Stimulated activated CD8-positive, alpha-beta memory T cell treated with anti-CD3 and anti-CD28 coated beads, Interleukin-7, amount 100 ng/mL, for 1 hour (primary cell): Measurements from ENCODE around the gene UBE2K.
A peak's percentile ranks its signal among the peaks of the same experiment; 100 is the strongest.
"Not testable (repeated sequence)": the region's sequence is repeated elsewhere in the genome, so short reads cannot be mapped to it uniquely, and the experiment has no call there.

ENCODE experiments used
- DNase-seq, 2 donors: peaks; one replicate each; pipeline ENCODE4 v3.0.0-alpha.2; 2020; ENCODE audit warnings: low read depth in 2 of 2

Gene UBE2K

DNA sequence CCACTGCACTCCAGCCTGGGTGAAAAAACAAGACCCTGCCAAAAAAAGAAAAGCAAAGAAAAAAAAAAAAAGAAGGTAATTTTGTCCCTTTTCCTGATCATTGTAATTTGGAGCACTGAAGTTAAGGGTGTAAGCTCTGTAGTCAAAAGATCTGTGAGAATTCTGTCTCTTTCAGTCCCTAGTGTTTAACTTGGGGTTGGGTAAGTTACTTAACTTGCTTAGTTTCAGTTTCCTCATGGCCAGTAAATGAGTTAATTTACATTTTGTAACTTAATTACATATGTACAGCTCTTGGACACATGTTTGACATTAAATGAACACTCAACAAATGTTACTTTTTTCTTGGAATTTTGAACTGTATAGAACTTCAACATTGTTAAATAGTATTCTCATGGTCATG, 10.9 kb upstream of the UBE2K start:
- no peak for DNase-seq

DNA sequence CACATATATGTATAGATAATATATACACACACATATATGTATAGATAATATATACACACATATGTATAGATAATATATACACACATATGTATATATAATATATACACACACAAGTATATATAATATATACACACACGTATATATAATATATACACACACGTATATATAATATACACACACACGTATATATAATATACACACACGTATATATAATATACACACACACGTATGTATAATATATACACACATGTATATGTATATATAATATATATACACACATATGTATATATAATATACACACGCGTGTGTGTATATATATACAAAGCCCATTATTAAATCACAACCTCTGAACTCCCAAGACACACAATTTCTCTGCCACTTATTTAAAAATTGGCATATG, 8.0 kb upstream of the UBE2K start:
- DNase-seq, result no peak

DNA sequence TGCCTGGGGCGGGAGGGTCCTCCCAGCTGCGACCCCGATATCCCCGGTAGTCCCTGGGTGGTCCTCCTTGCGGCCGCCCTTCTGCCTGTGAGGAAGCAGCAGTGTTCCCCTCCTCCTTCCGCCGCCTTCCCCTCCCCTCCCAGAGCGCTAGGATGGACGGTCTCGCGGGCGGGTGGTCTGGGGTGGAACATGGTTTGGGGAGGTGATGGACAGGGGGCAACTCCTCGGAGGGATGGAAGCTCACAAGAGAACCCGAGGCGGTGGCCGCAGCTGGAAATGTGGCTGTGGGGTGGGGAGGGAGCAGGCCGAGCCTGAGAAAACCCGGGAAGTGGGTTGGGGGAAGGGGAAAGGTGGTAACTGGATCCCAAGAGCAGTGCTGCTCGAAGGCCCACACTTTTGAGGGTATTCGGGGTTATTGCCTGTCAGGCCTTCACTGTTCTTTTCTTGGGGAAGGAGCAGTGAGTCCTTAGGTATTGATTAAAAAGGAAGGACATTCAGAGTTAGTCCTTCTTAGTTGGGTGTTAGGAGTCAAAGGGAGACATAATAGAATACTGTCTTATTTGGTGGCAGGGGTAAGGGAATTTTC, 581 bp downstream of the UBE2K start:
- peak in 1 of 2 donors; percentile 6 for DNase-seq

DNA sequence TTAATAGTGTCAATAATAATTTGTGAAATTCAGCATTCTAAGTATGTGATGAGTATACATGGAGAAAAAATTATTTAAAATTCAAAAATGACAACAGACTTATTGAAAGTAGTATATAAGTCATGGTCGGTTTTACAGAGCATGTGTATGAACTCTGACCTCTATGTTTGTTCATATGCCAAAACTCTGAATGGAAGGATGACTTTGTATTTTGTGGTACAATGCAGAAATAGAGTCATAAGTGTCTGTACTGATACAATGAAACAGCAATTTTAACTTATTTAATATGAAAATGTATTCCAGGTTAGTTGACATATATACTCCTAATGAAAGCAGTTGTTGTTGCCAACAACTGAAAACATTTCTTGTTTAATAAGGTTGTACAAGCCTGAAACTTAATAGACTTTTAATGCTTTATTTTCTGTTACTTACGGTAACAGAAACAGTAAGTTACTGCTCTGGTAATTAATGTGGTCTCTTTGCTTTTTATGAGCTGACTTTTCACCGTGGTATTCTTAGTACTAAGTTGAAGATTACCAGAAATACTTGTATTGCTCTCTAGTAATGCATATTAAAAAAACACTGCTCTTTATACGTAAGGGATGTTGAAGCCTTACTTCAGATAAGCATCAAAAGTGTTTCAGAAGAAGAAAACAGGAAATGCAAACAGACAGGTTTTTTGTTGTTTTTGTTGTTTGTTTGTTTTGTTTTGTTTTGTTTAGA, 1.9 kb downstream of the UBE2K start:
- no peak for DNase-seq

DNA sequence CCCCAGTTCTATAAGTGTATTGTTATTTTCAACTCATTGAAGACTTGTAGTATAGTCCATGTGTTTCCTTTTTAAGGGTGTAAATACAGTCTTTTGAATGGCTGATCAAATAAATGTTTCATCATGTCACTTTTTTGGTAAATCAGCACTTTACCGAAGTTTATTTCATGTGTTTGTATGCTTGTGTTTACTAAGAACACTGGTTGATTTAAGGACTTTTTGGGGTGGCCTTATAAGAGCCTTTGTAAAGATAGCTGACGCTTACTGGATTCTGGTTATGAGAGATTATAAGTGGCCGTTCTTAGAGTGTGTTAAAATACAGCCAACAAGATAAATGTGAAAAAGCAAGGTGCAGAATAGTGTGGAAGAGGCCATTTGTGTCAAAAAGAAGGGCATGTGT, 2.6 kb downstream of the UBE2K start:
- no peak for DNase-seq

DNA sequence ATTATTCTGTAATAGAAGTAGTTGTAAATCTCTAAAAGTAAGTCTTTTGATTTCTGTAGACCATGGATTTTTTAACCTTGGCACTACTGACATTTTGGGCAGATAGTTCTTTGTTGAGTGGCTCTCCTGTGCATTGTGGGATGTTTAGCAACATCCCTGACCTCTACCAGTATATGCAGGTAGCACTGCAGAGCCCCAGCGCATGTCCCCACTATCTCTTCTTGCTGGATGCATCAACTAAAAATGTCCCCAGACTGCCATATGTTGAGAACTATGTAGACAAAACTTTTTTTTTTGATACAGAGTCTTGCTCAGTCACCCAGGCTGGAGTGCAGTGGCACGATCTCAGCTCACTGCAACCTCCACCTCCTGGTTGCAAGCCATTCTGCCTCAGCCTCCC, 4.8 kb downstream of the UBE2K start:
- DNase-seq, result no peak

DNA sequence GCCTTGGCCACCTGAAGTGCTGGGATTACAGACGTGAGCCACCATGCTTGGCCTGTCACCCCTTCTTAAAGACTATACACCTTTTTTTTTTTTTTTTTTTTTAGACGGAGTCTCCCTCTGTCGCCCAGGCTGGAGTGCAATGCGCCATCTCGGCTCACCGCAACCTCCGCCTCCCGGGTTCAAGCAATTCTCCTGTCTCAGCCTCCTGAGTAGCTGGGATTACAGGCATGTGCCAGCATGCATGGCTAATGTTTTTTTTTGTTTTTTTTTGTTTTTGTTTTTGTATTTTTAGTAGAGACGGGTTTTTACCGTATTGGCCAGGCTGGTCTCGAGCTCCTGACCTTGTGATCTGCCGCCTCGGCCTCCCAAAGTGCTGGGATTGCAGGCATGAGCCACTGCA, 6.9 kb downstream of the UBE2K start:
- DNase-seq, result not testable (repeated sequence)

DNA sequence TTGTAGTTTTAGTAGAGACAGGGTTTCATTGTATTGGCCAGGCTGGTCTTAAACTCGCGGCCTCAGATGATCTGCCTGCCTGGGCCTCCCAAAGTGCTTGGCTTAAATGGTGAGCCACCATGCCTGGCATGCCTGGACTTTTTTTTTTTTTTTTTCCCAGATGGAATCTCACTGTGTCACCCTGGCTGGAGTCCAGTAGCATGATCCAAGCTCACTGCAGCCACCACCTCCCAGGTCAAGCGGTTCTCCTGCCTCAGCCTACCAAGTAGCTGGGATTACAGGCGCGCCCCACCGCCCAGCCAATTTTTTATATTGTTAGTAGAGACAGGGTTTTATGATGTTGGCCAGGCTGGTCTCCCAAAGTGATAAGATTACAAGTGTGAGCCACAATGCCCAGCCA, 8.4 kb downstream of the UBE2K start:
- no peak for DNase-seq

DNA sequence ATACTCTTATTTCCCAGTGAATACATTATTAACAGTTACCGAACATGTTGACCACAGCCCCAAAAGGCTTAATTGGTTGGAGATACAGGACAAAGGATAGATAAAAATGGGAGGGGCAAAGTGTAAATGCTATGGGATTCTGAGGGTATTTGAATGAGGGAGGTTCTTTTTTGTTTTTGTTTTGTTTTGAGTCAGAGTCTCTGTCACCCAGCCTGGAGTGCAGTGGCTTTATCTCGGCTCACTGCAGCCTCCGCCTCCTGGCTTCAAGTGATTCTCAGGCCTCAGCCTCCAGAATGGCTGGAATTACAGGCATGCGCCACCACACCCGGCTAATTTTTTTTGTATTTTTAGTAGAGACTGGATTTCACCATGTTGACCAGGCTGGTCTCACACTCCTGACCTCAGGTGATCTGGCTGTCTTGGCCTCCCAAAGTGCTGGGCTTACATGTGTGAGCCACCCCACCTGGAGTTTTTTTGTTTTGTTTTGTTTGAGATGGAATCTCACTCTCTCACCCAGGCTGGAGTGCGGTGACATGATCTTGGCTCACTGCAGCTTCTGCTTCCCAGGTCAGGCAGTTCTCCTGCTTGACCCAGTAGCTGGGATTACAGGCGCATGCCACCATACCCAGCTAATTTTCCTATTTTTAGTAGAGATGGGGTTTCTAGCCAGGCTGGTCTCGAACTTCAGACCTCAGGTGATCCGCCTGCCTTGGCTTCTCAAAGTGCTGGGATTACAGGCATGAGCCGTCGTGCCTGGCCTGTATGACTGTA, 9.0 kb downstream of the UBE2K start:
- no peak for DNase-seq

DNA sequence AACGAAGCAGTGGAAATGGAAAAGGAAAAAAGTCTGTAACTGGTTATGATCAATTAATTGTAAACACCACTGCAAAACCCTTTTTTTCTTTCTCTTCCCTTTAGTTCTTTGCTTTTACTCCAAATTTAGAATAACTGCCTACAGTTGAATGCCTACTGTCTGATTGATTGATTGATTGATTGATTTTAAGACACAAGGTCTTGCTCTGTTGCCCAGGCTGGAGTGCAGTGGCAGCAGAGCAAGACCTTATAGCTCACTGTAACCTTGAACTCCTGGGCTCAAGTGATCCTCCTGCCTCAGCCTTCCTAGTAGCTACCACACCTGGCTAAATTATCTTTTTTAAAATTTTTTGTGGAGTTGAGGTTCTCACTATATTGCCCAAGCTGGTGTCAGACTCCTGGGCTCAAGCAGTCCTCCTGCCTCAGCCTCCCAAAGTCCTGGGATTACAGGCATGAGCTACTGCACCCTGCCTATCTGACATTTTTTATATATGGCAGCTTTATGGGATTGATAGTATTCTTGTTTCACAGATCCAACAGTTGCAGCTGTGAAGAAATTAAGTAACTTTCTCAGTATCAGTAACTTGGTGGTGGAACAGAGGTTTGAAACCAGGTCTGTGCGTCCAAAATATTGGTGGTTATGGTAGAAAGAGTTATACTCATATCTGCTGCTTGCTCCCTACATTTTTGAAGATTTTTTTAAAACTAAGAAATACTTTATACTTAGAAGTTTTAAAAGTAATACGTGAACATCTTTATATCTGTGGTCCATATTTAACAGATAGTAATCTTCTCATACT, 12.4 kb downstream of the UBE2K start:
- no peak for DNase-seq

DNA sequence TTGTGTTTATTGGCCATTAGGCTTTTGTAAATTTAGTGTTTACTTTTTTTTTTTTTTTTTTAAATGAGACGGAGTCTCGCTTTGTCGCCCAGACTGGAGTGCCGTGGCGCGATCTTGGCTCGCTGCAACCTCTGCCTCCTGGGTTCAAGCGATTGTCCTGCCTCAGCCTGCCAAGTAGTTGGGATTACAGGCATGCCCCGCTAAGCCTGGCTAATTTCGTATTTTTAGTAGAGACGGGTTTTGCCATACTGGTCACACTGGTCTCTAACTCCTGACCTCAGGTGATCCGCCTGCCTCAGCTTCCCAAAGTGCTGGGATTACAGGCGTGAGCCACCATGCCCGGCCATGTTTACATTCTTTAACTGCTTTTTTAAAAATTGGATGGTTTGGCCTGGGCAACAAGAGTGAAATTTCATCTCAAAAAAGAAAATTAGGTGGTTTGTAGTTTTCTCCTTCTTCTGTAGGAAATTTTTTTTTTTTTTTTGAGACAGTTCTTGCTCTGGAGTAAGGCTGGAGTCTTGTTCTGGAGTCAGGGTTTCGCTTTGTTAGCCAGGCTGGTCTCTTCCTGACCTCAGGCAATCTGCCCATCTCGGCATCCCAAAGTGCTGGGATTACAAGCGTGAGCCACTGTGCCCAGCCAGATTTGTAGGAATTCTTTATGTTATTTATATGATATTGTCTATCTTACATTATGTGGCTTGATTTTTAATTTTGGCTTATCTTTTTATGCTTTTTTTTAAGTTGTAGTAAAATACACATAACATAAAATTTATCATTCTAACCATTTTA, 15.1 kb downstream of the UBE2K start:
- no peak for DNase-seq

DNA sequence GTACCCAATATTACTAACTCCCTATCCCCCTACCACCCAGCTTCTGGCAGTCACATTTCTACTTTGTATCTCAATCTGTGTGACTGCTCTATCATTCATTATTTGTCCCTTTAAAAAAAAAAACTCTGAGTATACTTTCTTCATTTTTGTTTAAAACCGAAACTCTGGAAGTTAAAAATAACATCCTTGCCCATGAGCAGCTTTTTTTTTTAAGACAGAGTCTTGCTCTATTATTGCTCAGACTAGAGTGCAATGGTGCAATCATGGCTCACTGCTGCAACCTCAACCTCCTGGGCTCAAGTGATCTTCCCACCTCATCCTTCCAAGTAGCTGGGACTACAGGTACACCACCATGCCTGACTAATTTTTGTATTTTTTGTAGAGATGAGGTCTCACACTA, 15.8 kb downstream of the UBE2K start:
- DNase-seq, result no peak

DNA sequence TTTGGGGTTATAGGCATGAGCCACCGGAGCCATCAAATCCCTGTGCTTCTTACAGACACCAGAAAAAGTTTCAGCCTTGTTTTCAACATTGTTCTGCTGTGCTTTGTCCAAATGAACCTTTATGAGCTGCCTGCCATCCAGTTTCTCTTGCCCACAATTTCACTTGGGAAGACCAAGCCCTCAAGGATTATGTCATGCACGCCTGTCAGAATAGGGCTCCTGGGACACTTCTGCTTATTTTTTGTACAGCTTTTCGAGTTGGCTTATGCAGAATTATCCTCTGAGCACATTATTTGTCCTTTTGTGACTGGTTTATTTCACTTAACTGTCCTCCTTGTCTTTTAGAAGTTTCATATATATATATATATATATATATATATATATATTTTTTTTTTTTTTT, 16.2 kb downstream of the UBE2K start:
- no peak for DNase-seq

DNA sequence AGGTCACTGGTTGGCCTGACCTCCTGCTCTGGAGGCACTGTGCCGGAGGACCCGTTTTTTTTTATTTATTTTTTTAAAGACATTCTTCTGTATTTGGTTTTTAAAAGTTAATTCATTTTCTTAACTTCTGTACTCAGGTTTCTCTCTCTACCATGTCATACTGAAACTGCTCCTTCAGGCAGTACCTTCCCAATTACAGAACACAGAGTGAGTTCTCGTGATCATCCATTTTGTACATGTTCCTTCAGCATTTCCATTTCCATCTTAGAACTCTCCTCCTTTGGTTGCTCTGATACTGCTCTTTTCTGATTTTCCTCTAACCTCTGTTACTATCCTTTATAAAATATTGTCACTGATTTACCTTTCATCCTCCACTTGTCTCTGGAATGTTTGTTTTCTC, 17.9 kb downstream of the UBE2K start:
- DNase-seq, result no peak

DNA sequence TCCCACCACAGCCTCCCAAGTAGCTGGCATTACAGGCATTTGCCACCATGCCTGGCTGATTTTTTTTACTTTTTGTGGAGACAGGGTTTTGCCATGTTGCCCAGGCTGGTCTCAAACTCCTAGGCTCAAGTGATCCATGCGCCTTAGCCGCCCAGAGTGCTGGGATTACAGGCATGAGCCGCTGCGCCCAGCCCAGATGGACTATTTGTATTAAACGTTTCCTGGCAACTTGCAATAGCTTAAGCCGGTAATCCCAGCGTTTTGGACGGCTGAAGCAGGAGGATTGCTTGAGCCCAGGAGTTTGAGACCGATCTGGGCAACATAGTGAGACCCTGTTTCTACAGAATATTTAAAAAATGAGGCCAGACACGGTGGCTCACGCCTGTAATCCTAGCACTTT, 18.4 kb downstream of the UBE2K start:
- no peak for DNase-seq

DNA sequence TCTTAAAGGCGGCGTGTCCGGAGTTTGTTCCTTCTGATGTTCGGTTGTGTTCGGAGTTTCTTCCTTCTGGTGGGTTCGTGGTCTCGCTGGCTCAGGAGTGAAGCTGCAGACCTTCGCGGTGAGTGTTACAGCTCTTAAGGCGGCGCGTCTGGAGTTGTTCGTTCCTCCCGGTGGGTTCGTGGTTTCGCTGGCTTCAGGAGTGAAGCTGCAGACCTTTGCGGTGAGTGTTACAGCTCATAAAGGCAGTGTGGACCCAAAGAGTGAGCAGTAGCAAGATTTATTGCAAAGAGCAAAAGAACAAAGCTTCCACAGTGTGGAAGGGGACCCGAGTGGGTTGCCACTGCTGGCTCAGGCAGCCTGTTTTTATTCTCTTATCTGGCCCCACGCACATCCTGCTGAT, 19.8 kb downstream of the UBE2K start:
- DNase-seq, result not testable (repeated sequence)

DNA sequence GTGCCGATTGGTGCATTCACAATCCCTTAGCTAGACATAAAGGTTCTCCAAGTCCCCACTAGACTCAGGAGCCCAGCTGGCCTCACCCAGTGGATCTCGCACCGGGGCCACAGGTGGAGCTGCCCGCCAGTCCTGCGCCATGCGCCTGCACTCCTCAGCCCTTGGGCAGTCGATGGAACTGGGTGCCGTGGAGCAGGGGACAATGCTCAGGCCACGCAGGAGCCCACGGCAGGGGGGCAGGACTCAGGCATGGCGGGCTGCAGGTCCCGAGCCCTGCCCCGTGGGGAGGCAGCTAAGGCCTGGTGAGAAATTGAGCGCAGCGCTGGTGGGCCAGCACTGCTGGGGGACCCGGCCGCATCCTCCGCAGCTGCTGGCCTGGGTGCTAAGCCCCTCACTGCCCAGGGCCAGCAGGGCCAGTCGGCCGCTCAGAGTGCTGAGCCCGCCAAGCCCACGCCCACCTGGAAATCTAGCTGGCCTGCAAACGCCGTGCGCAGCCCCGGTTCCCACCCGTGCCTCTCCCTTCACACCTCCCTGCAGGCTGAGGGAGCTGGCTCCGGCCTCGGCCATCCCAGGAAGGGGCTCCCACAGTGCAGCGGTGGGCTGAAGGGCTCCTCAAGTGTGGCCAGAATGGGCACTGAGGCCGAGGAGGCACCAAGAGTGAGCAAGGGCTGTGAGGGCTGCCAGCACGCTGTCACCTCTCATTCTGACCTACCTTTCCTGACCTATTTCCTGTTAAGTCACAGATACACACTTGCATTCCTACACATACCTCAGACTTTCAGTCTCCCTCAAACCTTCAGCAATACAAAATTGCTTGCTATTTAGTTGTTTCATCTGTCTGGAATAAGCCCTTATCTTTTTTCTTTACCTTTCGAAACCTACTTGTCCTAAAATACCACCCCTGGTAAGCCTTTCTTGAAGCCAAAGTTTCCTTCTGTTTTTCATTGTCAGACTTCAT, 20.7 kb downstream of the UBE2K start:
- no peak for DNase-seq

DNA sequence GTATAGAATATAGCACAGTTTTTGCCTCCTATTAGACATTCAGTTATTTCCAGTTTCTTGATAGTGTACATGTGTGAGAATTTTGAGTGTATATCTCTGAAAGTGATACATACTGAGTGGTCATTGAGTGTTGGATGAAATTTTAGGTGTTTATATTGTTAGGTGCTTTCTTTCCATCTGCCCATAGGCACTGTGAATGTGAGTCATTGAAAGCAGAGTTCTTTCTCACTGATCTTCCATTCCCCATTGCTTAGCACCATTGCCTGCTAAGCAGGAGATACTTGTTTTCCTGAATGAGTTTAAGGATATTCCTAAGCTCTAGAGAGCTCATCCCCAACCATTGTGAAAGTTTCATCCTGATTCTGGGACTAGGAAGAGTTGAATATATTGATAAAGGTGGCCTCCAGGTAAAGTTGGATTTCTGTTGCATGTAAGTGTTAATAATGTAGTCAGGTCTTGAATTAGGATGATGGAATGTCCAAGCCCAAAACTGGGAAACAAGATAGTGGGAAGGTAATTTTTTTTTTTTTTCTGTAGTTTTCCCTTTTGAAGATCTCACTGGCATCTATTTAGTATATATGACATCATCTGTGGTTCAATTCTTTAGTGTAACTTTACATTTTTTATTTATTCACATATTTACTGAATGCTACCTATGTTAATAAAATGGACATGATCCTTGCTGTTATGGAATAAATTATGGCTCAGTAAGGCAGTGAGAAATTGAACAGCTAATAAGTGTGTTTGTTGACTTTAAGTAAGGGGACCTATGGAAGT, 22.1 kb downstream of the UBE2K start:
- DNase-seq, result no peak

DNA sequence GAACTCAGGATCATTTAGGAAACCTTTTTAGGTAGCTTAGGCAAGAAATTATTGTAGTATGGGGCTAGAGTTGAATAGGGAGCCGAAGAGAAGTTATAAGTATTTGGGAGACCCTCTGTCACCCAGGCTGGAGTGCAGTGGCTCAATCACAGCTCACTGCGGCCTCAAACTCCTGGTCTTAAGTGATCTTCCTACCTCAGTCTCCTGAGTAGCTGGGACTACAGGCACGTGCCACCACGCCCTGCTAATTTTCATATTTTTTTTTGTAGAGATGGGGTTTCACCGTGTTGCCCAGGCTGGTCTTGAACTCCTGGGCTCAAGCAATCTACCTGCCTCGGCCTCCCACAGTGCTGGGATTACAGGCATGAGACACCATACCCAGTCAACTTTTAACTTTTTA, 23.3 kb downstream of the UBE2K start:
- not testable (repeated sequence) for DNase-seq

DNA sequence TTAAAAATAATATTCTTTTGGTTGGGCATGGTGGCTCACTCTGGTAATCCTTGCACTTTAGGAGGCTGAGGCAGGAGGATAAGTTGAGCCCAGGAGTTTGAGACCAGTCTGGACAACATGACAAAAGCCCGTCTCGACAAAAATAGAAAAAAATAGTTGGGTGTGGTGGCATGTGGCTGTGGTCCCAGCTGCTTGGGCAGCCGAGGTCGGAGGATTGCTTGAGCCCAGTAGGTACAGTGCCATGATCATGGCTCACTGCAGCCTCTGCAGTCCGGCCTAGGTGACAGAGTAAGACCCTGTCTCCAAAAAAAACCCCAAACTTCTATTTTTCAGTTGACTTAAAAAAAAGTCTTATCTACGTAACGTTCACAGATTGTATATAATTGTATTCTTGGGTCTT, 23.9 kb downstream of the UBE2K start:
- no peak for DNase-seq
